Progenitor cell of endocrine pancreas (in vitro differentiated cells): ENCODE data around the gene GPER1. TPM values are rescaled to one million over a fixed set of nuclear protein-coding genes. Genes with fewer than 3 reads are reported as not detected.

ENCODE experiments used
- DNase-seq: peaks from one replicate; pipeline ENCODE4 v3.0.0; 2021; ENCODE audit warnings: low spot score; ENCODE audit not compliant: unreplicated experiment
- H3K27ac Mint-ChIP-seq: 2 replicates; pipeline ENCODE4 v1.8.0; 2021; ENCODE audit warnings: mild to moderate bottlenecking, moderate library complexity, mixed read lengths
- H3K27me3 Mint-ChIP-seq: 2 replicates; pipeline ENCODE4 v1.8.0; 2021; ENCODE audit warnings: mixed read lengths
- H3K36me3 Mint-ChIP-seq: 2 replicates; pipeline ENCODE4 v1.8.0; 2022; ENCODE audit warnings: mixed read lengths; ENCODE audit not compliant: insufficient read depth
- H3K4me1 Mint-ChIP-seq: 2 replicates; pipeline ENCODE4 v1.8.0; 2021; ENCODE audit warnings: low read depth, mixed read lengths
- H3K4me3 Mint-ChIP-seq: 2 replicates; pipeline ENCODE4 v1.8.0; 2021; ENCODE audit warnings: low read depth, mild to moderate bottlenecking, moderate library complexity, mixed read lengths
- H3K9me3 Mint-ChIP-seq: 2 replicates; pipeline ENCODE4 v1.8.0; 2021; ENCODE audit warnings: low read depth, mixed read lengths
- CTCF ChIP-seq: fragments of 200-600 bp; sonication (generic); IDR thresholded peaks from one replicate; pipeline ENCODE4 v1.5.0; 2021; ENCODE audit warnings: antibody characterized with exemption, mild to moderate bottlenecking; ENCODE audit not compliant: unreplicated experiment
- total RNA-seq: library from RNA; stranded (reverse); gene quantifications from 2 replicates; pipeline ENCODE4 v1.2.1, GENCODE V29; 2021

Gene GPER1
- total RNA-seq, 1 donor from 2014 or later = 0.50 TPM

- no peak overlapping the region for H3K4me3 Mint-ChIP-seq
- no peaks in the 10 kb centered on the region for H3K27me3 Mint-ChIP-seq
- TF ChIP-seq CTCF = no peak
- H3K27ac Mint-ChIP-seq = no peak overlapping the region
- no peaks in the 10 kb centered on the region for H3K9me3 Mint-ChIP-seq
- peaks cover 2% of the 10 kb centered on the region for H3K36me3 Mint-ChIP-seq
- H3K4me1 Mint-ChIP-seq = peaks cover 15% of the 10 kb centered on the region
- no peak for DNase-seq
These were observed 2.6 kb upstream of the GPER1 start for GRCh38 chr7:1085266-1085665.

- H3K27ac Mint-ChIP-seq = no peak overlapping the region
These were observed 1.9 kb upstream of the GPER1 start for GRCh38 chr7:1085910-1086421.

GRCh38 chr7:1086588-1087464 is 1.1 kb upstream of the GPER1 start:
- peak overlapping the region; percentile 80 for H3K27ac Mint-ChIP-seq
- peak overlapping the region; percentile 60 for H3K4me3 Mint-ChIP-seq
- H3K4me1 Mint-ChIP-seq = peaks cover 12% of the 10 kb centered on the region
- H3K36me3 Mint-ChIP-seq = peaks cover 3% of the 10 kb centered on the region
- TF ChIP-seq CTCF = peak; percentile 94
- no peaks in the 10 kb centered on the region for H3K9me3 Mint-ChIP-seq
- no peaks in the 10 kb centered on the region for H3K27me3 Mint-ChIP-seq
- peak; percentile 61 for DNase-seq

More at GRCh38 chr7:1085910-1086421, 1.9 kb upstream of the GPER1 start:
- Mint-ChIP-seq H3K9me3 (no peaks in the 10 kb centered on the region), H3K27me3 (no peaks in the 10 kb centered on the region), H3K4me3 (no peak overlapping the region), H3K36me3 (peaks cover 2% of the 10 kb centered on the region), H3K4me1 (peaks cover 12% of the 10 kb centered on the region)
- no peak for DNase-seq
- no peak for TF ChIP-seq CTCF

- H3K36me3 Mint-ChIP-seq = peaks cover 6% of the 10 kb centered on the region
These were observed 473 bp upstream of the GPER1 start for GRCh38 chr7:1087465-1087814.

GRCh38 chr7:1090236-1090635 is 2.3 kb downstream of the GPER1 start:
- no peak for DNase-seq
- Mint-ChIP-seq H3K27ac (no peak overlapping the region), H3K4me1 (peaks cover 11% of the 10 kb centered on the region), H3K4me3 (no peak overlapping the region), H3K27me3 (no peaks in the 10 kb centered on the region), H3K9me3 (no peaks in the 10 kb centered on the region), H3K36me3 (peaks cover 9% of the 10 kb centered on the region)
- TF ChIP-seq CTCF = no peak

More at GRCh38 chr7:1087465-1087814, 473 bp upstream of the GPER1 start:
- peak overlapping the region; percentile 16 for H3K4me3 Mint-ChIP-seq
- H3K27ac Mint-ChIP-seq = no peak overlapping the region
- H3K9me3 Mint-ChIP-seq = no peaks in the 10 kb centered on the region
- TF ChIP-seq CTCF = no peak
- H3K27me3 Mint-ChIP-seq = no peaks in the 10 kb centered on the region
- H3K4me1 Mint-ChIP-seq = peaks cover 11% of the 10 kb centered on the region
- no peak for DNase-seq
